GM06990 (cell line): Measurements from ENCODE around the gene CFAP70.

Experiments
- DNase-seq: peaks from one replicate; pipeline ENCODE4 v3.0.0-alpha.2; 2011; ENCODE audit not compliant: insufficient read length; ENCODE audit errors: extremely low read depth
- H3K27me3 ChIP-seq: replicated peaks from 2 replicates; pipeline ENCODE4 v1.6.0; 2011; ENCODE audit warnings: low read length; ENCODE audit not compliant: control insufficient read depth, insufficient read depth
- H3K36me3 ChIP-seq: 2 replicates; pipeline ENCODE4 v1.5.1; 2011; ENCODE audit warnings: low read length; ENCODE audit not compliant: control insufficient read depth, insufficient read depth
- H3K4me3 ChIP-seq: replicated peaks from 2 replicates; pipeline ENCODE4 v1.5.1; 2011; ENCODE audit warnings: low read depth, mild to moderate bottlenecking, control low read depth, low read length
- TF ChIP-seq, protein P1 (sequence below): IDR thresholded peaks from 2 replicates; pipeline ENCODE4 v1.5.1; 2011; ENCODE audit warnings: low read length, control low read depth, mild to moderate bottlenecking, inconsistent platforms; ENCODE audit not compliant: insufficient read depth, poor library complexity, severe bottlenecking

The CFAP70 gene

GRCh38 chr10:73287441-73287840 lies 71.2 kb downstream of the CFAP70 start:
- TF ChIP-seq, protein P1, sequence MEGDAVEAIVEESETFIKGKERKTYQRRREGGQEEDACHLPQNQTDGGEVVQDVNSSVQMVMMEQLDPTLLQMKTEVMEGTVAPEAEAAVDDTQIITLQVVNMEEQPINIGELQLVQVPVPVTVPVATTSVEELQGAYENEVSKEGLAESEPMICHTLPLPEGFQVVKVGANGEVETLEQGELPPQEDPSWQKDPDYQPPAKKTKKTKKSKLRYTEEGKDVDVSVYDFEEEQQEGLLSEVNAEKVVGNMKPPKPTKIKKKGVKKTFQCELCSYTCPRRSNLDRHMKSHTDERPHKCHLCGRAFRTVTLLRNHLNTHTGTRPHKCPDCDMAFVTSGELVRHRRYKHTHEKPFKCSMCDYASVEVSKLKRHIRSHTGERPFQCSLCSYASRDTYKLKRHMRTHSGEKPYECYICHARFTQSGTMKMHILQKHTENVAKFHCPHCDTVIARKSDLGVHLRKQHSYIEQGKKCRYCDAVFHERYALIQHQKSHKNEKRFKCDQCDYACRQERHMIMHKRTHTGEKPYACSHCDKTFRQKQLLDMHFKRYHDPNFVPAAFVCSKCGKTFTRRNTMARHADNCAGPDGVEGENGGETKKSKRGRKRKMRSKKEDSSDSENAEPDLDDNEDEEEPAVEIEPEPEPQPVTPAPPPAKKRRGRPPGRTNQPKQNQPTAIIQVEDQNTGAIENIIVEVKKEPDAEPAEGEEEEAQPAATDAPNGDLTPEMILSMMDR: no peak
- Histone ChIP-seq H3K27me3 (no peaks in the 10 kb centered on the region), H3K4me3 (no peak overlapping the region), H3K36me3 (no peaks in the 10 kb centered on the region)
- DNase-seq: no peak

GRCh38 chr10:73281097-73281496 lies 77.6 kb downstream of the CFAP70 start:
- Histone ChIP-seq H3K36me3 (no peaks in the 10 kb centered on the region), H3K27me3 (no peaks in the 10 kb centered on the region), H3K4me3 (no peak overlapping the region)
- TF ChIP-seq, protein P1: no peak
- DNase-seq: no peak

- Histone ChIP-seq H3K36me3 (no peaks in the 10 kb centered on the region), H3K4me3 (no peak overlapping the region), H3K27me3 (no peaks in the 10 kb centered on the region)
- TF ChIP-seq, protein P1: no peak
- no peak for DNase-seq
These were observed 94.2 kb downstream of the CFAP70 start for GRCh38 chr10:73264423-73264822.

DNA sequence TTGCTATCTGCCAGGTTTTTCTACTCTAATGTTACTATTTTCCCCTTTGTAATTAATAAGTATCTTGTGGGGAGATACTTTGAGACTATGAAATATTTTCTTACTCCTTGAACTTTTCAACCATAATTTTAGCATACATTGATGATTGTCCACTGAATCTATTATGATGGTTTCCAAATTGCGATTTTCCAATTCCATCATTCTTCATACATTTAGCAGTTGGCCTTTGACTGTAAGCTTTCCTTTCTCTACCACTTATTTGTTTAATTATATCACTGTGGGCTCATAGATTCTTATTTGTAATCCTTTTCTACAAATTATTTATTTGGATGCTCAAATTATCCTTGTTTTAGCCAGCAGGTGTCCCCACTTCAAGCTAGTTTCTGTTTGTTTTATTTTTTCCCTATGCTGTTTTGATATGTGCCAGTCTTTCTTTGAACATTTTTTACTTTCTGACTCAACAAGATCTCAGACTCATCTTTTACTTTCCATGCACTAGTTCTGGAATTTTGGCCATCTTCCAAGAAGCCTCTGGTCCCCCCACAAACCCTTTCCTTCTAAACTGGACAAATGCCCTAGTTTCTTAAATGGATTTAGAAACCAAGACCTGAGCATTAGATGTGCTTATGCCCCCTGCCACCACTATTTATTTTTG lies 94.8 kb downstream of the CFAP70 start:
- DNase-seq: no peak
- no peaks in the 10 kb centered on the region for H3K27me3 ChIP-seq
- no peak overlapping the region for H3K4me3 ChIP-seq
- no peaks in the 10 kb centered on the region for H3K36me3 ChIP-seq
- TF ChIP-seq, protein P1: peak; percentile 44

- Histone ChIP-seq H3K27me3 (no peaks in the 10 kb centered on the region), H3K36me3 (no peaks in the 10 kb centered on the region), H3K4me3 (no peak overlapping the region)
- DNase-seq: no peak
- TF ChIP-seq, protein P1: no peak
These were observed 95.6 kb downstream of the CFAP70 start for GRCh38 chr10:73262880-73263555.
